Stimulated activated CD4-positive, alpha-beta T cell treated with anti-CD3 and anti-CD28 coated beads, Interleukin-1b, Interleukin-23, amount 100 ng/mL, for 48 hours (primary cell): Measurements from ENCODE around the gene FABP7.

Experiments
- DNase-seq: peaks from one replicate; pipeline ENCODE4 v3.0.0-alpha.2; 2020

The FABP7 gene

DNA sequence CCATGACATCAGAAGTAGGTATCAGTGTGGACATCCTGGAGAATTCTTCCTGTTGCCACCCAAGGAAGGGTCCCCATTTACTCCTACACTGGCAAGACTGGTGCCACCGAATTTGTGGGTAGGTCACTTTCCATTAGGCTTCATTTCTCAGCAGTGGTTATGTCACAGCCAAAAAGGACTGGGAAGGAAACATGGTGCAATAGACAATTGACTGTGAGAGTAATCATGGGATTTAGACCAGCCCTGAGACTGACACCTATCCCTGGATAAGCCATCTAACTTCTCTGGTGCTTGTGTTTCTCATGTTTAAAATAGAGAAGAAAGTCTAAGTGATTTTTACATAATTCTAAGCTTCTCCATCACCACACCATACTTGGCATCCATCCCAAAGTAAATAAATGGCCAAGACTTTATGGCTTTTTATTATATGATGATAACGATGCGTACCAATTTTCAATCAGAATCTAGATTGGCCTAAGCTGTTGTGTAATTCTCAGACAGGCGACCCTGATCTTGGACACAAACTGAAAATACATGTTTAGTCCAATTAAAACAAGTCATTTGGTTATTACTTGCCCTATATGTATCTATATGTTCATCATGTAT is 19.7 kb downstream of the FABP7 start:
- no peak for DNase-seq

DNA sequence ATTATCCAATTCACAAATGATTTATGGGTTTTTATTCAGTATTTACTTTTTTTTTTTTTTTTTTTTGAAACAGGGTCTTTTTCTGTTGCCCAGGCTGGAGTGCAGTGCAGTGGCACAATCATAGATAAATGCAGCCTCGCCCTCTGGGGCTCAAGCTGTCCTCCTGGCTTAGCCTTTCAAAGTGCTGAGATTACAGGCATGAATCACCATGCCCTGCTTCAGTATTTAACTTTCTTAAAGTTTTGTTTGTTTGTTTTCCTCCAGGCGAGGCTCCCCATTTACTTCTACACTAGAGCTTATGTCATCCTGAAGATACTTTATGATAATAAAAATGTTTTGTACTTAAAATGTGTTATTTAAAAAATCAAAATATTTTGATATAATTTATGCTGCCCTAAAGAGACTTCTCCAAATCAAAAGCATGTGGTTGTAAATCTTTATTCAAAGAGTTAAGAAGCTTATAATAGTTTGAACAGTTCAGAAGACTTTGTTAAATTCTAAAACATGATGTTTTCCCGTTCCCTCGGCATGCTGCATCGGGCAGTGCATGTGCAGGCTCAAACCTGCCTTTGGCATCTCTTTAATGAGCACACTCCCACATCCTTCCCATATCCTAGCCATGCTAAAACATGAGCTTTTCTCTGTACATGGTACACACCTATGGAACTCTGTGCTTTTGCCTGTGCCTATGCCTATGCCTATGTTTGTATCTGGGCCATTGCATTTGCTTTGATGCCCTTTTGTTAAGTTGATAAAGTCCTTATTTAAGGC is 20.6 kb downstream of the FABP7 start:
- DNase-seq, result no peak

DNA sequence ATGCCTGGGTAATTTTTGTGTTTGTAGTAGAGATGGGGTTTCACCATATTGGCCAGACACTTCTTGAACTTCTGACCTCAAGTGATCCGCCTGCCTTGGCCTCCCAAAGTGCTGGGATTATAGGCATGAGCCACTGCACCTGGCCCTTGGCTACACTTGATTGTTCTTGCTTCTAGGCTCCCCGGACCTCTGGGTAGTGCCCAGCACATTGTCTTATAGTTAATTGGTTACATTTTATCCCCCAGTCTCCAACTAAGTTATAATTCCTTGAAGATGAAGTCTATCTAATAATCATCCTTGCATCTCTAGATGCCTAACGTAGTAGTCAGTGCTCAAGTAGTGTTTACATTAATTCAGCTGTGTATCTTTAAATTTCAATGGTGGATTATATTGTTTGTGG is 21.4 kb downstream of the FABP7 start:
- no peak for DNase-seq

DNA sequence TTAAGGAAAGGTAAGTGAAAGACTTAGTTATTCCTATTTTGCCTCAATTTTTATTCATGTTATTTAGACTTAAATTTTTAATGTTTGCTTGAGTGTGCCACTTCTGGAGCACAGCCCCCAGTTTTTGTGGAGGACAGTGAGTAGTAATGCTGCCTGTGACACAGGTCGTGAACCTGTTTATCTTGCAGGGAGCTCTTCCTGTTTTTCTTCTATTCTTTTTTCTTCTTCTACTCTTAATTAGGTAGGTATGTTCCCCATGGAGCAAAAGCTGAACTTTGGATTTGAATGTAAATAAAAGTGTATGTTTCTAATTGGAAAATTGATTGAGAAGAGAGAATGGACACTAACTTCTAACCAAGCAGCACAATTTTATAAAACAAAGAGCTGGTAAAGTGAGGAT is 21.9 kb downstream of the FABP7 start:
- DNase-seq, result no peak

DNA sequence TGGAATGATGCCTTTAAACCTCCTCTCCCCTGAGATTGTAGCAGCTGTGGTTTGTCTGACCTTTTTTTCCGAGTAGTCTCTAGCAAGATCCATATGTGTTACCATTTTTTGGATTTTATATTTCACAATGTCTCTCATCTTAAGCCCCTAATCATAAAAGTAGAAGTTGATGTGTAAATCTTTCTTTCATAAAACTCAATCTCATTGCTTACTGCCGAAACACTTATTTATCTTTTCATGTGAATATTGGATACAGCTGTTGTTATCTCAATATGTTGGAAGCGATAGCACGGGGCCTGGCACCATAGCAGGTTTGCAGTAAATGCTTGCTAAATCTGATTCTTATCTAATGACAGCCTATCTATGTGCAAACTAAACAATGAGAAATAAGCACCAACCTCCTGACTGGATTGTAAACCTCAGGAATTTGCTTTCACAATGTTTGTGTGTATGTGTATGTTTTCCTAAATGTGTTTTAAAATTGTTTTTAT is 23.7 kb downstream of the FABP7 start:
- no peak for DNase-seq

DNA sequence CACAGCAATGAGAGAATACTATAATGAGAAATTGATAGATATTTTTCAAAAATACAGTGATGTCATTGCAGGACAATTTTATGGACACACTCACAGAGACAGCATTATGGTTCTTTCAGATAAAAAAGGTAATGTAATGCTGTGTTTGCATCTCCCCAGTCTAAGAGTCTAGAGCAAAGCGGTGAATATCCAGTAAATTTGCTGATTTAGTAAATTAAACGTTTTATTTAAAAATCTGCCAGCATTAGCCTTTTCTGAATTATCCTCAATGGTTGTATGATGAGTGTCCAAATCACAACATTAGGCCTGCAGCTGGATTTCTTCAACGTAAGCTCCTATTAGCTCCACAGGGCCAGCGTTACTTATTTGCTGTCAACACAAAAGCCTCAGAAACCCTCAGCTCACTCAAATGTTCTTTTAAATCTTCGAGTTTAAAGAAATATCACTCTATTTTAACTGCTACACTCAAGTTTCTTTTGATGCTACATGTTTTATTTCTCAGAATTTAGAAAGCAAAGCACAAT is 25.5 kb downstream of the FABP7 start:
- DNase-seq, result no peak

DNA sequence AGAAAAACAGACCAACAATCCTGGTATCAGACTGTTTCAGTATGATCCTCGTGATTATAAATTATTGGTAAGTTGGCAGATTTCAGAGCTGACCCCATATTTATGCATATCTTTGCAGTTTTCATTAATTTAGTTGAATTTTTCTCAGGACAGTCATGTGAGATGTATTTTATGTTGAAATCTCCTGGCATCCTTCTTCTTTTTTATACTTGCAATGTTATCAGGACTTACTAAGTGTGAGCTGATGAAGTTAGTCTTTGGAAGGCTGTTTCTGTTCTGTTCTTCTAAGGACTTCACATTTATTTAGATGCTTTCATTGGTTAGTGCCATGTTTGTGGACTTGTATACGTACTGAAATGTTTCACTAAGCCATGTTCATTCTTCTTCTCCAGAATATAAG is 26.8 kb downstream of the FABP7 start:
- no peak for DNase-seq

DNA sequence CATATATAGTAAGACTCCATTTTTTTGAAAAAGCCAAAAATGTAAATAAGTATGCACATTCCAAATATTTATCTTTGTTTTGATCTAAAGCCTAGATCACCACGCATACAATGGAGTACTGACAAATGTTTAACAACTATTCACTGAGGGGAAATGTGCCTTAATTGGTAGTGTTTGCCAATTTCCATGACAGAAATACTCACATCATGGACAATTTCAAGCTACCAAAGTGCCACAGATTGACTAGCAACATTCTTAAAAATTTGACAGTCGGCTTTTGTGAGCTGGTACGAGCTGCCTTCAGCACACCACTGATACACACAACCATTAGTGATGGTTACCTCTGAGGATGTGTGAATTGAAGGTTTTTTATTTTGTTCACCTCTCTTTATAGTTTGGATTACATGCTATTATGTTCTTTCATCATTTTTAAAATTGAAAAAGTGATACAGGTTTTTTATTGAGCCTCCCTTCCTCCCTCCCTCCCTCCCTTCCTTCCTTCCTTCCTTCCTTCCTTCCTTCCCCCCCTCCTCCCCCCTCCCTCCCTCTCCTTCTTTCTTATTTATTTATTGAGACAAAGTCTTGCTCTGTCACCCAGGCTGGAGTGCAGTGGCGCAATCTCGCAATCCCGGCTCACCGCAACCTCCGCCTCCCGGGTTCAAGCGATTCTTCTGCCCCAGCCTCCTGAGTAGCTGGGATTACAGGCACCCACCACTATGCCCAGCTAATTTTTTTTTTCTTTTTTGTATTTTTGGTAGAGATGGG is 28.8 kb downstream of the FABP7 start:
- DNase-seq, result no peak

DNA sequence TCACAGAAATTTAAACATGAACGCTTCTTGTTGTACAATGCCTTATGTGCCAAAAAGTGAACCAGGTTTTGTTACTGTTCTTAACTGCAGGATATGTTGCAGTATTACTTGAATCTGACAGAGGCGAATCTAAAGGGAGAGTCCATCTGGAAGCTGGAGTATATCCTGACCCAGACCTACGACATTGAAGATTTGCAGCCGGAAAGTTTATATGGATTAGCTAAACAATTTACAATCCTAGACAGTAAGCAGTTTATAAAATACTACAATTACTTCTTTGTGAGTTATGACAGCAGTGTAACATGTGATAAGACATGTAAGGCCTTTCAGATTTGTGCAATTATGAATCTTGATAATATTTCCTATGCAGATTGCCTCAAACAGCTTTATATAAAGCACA is 29.5 kb downstream of the FABP7 start:
- no peak for DNase-seq

DNA sequence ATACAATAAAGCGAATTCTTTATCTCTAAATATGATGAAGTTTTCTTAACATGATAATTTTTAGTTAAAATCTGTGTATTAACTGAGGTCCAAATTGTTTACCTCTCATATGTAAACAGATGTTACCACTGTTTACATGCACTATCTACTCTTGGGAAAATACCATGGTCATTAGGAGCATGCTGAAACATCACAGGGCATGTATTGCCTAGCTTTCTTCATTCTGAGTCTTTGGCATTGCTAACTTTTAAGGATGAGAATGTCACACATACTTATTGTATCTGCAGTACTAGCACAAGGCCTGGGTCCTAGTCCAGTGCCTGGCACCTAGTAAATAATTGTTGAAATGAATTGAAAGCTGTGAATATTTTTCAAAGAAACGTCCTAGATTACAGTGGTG is 30.2 kb downstream of the FABP7 start:
- DNase-seq, result no peak

DNA sequence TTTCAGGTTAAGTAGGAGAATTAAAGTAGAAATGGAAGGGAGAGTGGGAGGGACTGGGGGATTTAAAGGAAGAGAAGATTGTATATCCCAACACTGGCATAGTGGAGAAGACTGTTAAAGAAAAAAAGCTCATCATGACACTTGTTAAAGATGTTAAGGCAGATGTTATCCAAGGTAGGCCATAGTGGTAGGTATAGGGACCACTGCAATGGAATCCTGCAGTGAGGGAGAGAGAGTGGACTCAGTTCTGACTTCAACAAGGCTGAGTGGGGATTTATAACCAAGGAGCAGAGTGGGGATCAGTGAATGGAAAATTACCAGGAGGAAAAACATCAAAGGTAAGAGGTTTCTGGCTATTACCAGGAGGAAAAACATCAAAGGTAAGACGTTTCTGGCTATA is 30.7 kb downstream of the FABP7 start:
- DNase-seq, result no peak

DNA sequence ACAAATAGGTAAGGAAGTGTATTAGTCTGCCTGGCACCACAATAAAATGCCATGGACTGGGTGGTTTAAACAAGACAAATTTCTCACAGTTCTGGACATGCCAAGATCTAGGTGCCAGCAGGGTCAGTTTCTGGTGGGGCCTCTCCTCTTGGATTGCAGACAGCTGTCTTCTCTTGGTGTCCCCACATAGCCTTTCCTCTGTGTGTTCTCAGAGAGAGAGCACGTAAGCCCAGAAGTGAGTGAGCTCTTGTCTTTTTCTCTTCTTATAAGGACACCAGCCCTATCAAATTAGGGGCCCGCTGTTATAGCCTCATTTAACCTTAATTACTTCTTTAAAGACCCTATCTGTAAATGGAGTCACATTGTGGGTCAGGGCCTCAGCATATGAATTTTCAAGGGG is 37.8 kb downstream of the FABP7 start:
- DNase-seq, result no peak

DNA sequence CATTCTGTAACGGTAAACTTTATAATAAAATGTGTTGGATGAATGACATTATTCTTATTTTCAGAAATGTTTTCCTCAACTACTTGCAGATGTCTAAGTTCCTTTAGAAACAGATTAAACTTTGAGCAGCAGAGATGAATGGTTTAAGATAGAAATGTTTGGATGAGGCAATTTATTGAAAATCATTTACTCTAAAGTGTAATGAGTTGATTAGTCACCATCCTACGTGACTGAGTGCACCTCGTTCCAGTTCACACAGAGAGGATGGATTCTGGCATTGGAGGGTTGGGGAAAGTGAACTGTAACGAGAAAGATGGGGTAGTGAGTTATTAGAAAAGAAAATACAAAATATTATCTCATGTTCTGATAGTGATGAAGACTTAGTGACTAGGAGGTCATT is 38.2 kb downstream of the FABP7 start:
- DNase-seq, result no peak

DNA sequence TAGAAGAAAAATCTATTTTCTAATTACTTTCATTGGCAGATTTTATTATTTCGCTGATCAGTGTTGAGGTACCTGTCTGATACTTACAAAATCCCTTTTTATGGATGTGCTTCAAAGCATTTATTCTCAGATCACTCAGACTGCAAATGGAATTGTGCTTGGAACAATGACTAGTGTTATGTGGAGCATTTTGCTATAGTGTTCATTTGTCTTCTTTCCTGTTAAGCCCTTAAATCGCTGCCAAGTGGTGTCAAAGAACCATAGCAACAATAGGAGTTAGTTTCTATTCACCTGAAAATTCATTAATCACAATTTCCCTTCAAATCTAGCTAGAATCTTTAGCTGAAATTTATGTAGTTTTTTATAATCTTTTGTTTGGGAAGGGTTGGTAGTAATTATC is 39.4 kb downstream of the FABP7 start:
- DNase-seq, result no peak

DNA sequence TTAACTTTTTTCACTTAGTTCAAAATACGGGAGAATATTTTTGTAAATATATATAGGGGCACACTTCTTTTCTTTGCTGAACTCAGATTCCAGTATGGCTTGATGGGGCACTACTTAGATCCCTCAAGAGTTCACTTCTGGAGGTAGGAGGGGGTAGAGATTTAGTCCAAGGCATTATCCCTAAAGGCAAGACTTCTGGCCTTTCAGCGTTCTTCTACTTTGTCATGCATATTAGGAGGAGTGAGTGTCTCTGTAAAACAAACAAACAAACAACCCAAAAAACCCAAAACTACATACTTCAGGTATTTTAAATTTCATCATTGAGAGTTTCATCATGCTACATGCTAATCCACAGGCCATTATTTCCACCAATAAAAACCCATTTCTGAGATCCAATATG is 41.6 kb downstream of the FABP7 start:
- no peak for DNase-seq

DNA sequence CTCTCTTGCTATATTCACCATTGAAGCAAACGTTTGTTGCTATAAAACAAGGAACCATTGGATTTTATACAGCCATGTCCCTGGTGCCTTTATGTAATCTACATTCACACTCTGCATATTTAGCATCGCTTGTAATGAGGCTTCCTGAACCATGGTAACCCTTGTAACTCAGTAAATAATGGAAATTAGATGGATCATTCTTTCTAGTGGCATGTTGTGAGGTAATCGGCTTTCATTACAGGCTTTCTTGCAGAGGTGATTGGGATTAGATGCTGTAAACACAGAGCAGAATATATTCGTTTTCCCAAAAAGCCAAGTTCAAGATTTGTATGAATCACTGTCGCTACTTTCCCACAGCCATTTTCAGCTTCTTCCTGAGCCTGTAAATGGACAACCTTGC is 45.6 kb downstream of the FABP7 start:
- no peak for DNase-seq

DNA sequence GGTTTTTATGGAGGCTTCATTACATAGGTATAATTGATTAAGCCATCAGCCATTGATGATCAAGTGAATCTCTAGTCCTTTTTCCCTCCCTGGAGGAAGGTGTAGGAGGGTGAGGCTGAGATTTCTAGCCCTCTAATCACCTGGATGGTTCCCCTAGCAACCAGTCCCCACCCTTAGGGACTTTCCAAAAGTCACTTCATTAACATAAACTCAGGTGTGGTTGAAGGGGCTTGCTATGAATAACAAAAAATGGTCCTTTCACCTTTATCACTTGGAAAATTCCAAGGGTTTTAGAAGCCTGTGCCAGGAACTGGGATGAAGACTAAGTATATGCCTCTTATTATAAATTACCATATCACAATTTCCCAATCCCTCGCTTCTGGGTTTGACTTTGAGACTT is 49.9 kb downstream of the FABP7 start:
- DNase-seq, result no peak

DNA sequence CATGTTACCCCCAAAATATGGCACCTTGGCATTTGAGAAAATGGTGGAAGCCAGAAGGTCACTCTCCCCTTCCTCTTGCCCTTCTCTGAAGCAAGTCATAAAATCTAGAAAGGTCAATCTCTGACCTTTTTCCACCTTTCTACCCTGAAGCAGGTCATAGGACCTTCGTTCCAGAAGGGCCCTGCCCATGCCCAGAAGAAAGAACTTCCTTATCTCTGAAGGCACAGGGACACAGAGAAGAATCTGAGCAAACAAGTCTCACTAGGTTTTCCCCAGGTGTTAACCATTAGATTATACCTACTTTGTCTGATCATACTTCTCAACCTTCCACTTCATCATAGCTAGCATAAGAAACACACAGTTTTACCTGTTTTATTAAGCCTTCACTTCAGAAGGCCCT is 52.0 kb downstream of the FABP7 start:
- DNase-seq, result no peak

DNA sequence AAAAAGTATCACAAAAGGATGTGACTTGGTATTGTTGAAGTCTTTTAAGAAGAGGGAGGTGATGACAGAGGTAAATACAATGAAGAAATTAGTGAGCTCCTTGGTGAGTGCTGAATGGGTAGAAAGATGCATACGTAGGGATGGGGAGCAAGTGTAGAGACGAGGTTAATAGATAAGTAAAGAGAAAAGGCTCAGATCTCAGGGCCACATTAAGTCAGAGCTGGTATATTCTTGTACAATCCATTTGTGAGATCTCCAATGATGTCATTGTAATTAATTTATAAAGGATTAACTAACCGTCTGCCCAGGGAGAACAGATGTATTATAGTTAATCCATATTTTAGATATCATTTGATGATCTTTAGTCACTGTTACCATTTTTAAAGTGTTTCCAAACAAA is 52.9 kb downstream of the FABP7 start:
- no peak for DNase-seq

DNA sequence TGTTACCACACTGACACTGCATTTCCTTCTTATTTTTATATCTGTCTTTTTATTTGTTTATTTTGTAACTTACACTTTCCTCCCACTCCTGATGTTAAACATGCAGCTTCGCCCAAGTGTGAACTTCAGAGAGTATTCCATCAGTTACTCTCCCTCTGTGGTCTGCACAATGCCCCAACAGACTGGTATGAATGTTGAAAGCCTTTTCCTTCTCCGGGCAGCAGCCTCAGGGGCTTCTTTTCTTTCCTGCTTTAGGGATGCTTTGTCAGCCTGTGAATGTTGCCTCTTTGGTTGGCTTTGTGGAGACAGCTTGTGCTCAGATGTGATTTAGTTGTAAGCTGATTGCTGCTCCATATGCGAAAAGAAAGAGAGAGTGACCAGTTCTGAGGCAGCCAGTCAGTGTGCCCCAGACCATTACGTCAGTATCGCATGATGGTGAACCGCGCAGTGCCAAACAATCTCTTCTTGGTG is 53.5 kb downstream of the FABP7 start:
- no peak for DNase-seq
